ENCODE measurements around the gene PLEKHS1. TPM values are rescaled to one million over a fixed set of nuclear protein-coding genes. Genes with fewer than 3 reads are reported as not detected.

PLEKHS1 gene
- total RNA-seq, 1 donor from 2014 or later = not detected

DNA sequence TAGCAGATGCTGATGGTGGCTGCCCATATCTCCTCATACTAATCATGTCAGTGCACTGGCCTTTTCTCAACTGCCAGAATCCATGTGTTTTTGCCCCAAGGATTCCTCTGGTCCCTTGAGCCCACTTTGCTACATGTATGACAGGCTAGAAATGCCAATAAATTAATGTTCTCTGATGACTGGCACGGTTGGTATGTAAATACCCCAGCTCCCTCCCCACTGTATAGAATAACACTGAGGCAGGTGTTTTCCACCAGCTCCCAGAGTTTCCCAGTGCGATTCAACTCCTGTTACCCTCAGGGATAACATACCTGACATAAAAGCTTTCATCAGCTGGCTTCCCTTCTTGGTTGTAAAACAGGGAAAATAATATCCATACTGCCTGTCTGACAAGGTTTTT, 9.0 kb upstream of the PLEKHS1 start:
- peaks cover 6% of the 10 kb centered on the region for H3K27me3 Mint-ChIP-seq (ENCODE audit: low read depth)
- H3K36me3 Mint-ChIP-seq (ENCODE audit: low read depth) = no peaks in the 10 kb centered on the region
- no peak overlapping the region for H3K4me3 Mint-ChIP-seq
- peaks cover 4% of the 10 kb centered on the region for H3K9me3 Mint-ChIP-seq
- no peak overlapping the region for H3K27ac Mint-ChIP-seq (ENCODE audit: unreplicated experiment)
- peaks cover 14% of the 10 kb centered on the region for H3K4me1 Mint-ChIP-seq
- TF ChIP-seq, protein P1, sequence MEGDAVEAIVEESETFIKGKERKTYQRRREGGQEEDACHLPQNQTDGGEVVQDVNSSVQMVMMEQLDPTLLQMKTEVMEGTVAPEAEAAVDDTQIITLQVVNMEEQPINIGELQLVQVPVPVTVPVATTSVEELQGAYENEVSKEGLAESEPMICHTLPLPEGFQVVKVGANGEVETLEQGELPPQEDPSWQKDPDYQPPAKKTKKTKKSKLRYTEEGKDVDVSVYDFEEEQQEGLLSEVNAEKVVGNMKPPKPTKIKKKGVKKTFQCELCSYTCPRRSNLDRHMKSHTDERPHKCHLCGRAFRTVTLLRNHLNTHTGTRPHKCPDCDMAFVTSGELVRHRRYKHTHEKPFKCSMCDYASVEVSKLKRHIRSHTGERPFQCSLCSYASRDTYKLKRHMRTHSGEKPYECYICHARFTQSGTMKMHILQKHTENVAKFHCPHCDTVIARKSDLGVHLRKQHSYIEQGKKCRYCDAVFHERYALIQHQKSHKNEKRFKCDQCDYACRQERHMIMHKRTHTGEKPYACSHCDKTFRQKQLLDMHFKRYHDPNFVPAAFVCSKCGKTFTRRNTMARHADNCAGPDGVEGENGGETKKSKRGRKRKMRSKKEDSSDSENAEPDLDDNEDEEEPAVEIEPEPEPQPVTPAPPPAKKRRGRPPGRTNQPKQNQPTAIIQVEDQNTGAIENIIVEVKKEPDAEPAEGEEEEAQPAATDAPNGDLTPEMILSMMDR (conservative IDR thresholded peaks at IDR 0.05) = no peak
- DNase-seq (ENCODE audit: low read depth, low spot score) = no peak

DNA sequence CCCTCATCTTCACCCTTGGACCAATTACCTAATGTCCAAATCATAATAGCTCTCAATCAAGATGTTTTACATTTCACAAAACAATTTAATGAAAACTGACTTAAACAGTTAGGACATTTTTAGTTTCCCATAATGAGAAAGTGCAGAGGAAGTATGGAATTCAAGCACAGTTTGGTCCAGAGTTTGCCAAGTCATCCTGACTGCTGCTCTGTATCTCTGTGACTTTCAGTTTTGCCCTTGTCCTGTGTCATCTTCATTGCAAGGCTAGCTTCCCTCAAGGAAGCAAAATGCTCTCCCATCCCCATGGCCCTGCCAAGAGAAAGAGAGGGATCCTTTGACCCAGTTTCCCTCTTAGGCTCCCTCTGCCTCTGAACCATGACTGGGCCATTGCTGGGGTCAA, 7.9 kb upstream of the PLEKHS1 start:
- Mint-ChIP-seq H3K27me3 (ENCODE audit: low read depth) (peaks cover 6% of the 10 kb centered on the region), H3K9me3 (peaks cover 4% of the 10 kb centered on the region), H3K4me1 (peaks cover 12% of the 10 kb centered on the region), H3K36me3 (ENCODE audit: low read depth) (no peaks in the 10 kb centered on the region), H3K27ac (ENCODE audit: unreplicated experiment) (no peak overlapping the region), H3K4me3 (no peak overlapping the region)
- TF ChIP-seq, protein P1 (conservative IDR thresholded peaks at IDR 0.05) = no peak
- no peak for DNase-seq (ENCODE audit: low read depth, low spot score)

DNA sequence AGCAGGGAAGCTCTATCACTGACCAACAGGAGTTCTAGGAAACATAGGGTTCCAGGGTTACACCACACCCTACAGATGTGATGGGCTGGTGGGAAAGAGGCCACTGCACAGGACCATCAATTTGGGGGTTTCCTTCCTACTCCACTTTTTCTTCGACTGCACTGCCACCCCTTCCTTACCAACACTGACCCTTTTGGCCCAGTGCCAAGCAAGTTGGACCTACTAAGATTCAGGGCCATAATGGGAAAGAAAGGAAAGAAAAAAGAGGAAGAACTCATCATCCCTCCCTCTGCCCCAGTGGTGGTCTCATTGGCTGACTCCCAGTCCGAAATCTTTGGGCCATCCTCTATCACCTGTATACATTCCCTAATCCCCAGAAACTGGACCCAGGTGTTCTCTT, 6.1 kb upstream of the PLEKHS1 start:
- Mint-ChIP-seq H3K36me3 (ENCODE audit: low read depth) (no peaks in the 10 kb centered on the region), H3K4me3 (no peak overlapping the region), H3K4me1 (peaks cover 4% of the 10 kb centered on the region), H3K27me3 (ENCODE audit: low read depth) (peaks cover 6% of the 10 kb centered on the region), H3K27ac (ENCODE audit: unreplicated experiment) (no peak overlapping the region), H3K9me3 (peaks cover 2% of the 10 kb centered on the region)
- DNase-seq (ENCODE audit: low read depth, low spot score) = no peak
- TF ChIP-seq, protein P1 (conservative IDR thresholded peaks at IDR 0.05) = no peak

DNA sequence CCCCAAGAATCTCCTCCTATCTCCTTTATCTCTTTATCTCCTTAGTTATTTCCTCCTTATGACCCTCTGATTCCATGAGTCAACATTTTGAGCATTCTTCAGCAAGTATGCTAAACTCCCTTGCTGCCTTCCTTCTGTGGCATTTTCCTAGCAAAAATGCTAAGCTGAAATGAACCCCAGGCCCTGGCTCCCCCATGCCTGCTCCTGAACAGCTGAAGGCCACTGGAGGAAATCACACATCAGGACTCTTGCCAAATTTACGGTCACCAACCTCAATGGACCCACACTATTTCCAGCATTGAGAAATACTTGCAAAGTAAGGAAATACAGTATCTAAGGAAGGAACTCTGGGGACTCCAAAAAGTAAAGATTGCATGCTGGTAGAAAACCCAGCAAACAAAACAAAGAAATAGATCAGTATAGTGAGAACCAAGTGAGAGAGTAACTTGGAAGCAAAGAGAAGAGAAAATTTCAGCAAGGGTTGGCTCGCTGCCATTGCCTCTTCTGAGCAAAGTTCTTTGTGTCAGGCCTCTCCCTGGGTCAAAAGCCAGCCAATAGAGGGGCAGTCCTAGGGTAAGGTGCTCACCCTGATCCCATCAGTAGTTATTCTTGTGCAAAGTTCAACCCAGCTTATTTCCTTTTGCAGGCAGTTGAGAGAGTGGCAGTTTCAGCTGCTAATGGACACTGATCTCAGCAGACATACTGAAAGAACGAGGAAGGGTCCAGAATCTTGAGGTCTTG, 5.1 kb upstream of the PLEKHS1 start:
- Mint-ChIP-seq H3K4me1 (no peaks in the 10 kb centered on the region), H3K27ac (ENCODE audit: unreplicated experiment) (no peak overlapping the region)

DNA sequence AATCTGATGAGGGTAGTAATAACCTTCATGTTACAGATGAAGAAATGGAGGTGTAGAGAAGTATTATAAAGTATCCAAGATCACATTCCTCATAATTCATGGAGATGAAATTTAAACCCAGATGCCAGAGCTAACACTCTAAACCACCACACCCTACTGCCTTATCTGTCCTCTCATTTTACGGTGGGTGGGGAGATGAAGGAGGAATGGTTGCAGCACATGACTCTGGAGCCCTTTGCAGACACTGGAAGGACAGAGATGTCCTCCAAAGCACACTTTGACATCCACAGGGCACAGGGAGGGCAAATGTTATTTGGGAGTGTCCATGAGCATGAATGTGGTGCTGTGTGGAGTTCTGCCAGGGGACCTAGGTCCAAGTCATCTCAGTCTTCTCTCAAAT, 1.1 kb downstream of the PLEKHS1 start:
- H3K4me1 Mint-ChIP-seq = no peaks in the 10 kb centered on the region
- no peaks in the 10 kb centered on the region for H3K9me3 Mint-ChIP-seq
- no peak overlapping the region for H3K4me3 Mint-ChIP-seq
- no peak overlapping the region for H3K27ac Mint-ChIP-seq (ENCODE audit: unreplicated experiment)
- no peaks in the 10 kb centered on the region for H3K27me3 Mint-ChIP-seq (ENCODE audit: low read depth)
- no peak for DNase-seq (ENCODE audit: low read depth, low spot score)
- TF ChIP-seq, protein P1 (conservative IDR thresholded peaks at IDR 0.05) = no peak
- no peaks in the 10 kb centered on the region for H3K36me3 Mint-ChIP-seq (ENCODE audit: low read depth)

More for the DNA sequence above, 5.1 kb upstream of the PLEKHS1 start:
- Mint-ChIP-seq H3K36me3 (ENCODE audit: low read depth) (no peaks in the 10 kb centered on the region), H3K9me3 (peaks cover 2% of the 10 kb centered on the region), H3K27me3 (ENCODE audit: low read depth) (peaks cover 4% of the 10 kb centered on the region), H3K4me3 (no peak overlapping the region)
- TF ChIP-seq, protein P1 (conservative IDR thresholded peaks at IDR 0.05) = no peak
- no peak for DNase-seq (ENCODE audit: low read depth, low spot score)
